Pancreas (tissue), 10 donors: ENCODE data around the gene UBR2. TPM values are rescaled to one million over a fixed set of nuclear protein-coding genes. Genes with fewer than 3 reads are reported as not detected.

Experiments
- ATAC-seq, 4 donors: fragments of 200-7000 bp; cut with Tn5 transposase; one replicate each; pipeline versions ENCODE4 v1.8.0 to v1.9.1; 2020; ENCODE audit warnings: mild to moderate bottlenecking in 4 of 4, moderate library complexity in 4 of 4
- DNase-seq, 6 donors: peaks; one replicate each; pipeline ENCODE4 v3.0.0-alpha.2; 2020
- FAIRE-seq: peaks from 2 replicates; lab custom pipeline; 2012; peaks lifted over from hg19 to GRCh38; lab: Jason Lieb, UNC
- H3K27ac ChIP-seq, 4 donors: fragments of 200-600 bp; sonication (generic); 1 replicate in 3 of 4; 2 replicates in 1 of 4; pipeline versions ENCODE4 v1.5.0 to v1.8.0; 2020
- H3K27me3 ChIP-seq, 4 donors: fragments of 200-600 bp; one replicate each; pipeline ENCODE4 v1.8.0; 2021
- H3K36me3 ChIP-seq, 3 donors: fragments of 200-600 bp; sonication (generic) in 1 of 3; one replicate each; pipeline versions ENCODE4 v1.5.0 to v1.8.0; 2020 to 2021
- H3K4me1 ChIP-seq, 3 donors: fragments of 200-600 bp; one replicate each; pipeline ENCODE4 v1.8.0; 2021
- H3K4me3 ChIP-seq, 4 donors: fragments of 200-600 bp; sonication (generic) in 2 of 4; one replicate each; pipeline versions ENCODE4 v1.5.0 to v1.8.0; 2020 to 2021
- H3K9me3 ChIP-seq, 4 donors: fragments of 200-600 bp; one replicate each; pipeline ENCODE4 v1.8.0; 2021
- CTCF ChIP-seq, 4 donors: fragments of 200-600 bp; sonication (generic) in 3 of 4; IDR thresholded peaks; one replicate each; pipeline versions ENCODE4 v1.5.0 to v1.8.0; 2021; ENCODE audit warnings: antibody characterized with exemption in 4 of 4
- WGBS, 2 donors: extraction: QIAGEN DNeasy Blood & Tissue Kit; methylation state at CpG; one replicate each; pipeline ENCODE4 v1.1.7; 2013; 5-methylcytosine and 5-hydroxymethylcytosine counted together
- intact Hi-C, 3 donors: fragments of 100-400 bp; cut with DNase I; formaldehyde crosslinking; loops; one replicate each; pipeline versions ENCODE4 v1.11.1 to v1.14.2; 2022
- polyA plus RNA-seq, 2 donors: library from polyadenylated mRNA; stranded (reverse); fragments of 200-250 nt; gene quantifications; one replicate each; pipeline ENCODE4 v1.2.3, GENCODE V29; 2013
- total RNA-seq, 6 donors: library from RNA; stranded (reverse); fragmentation: NEBNext Ultra II Directional in 4 of 6; extraction: Animal tissue kit (Norgen Biotek cat#: 25700) in 4 of 6; gene quantifications; one replicate each; pipeline versions ENCODE4 v1.2.1 to v1.2.4, GENCODE V29; 2021 to 2023
- donor health status: healthy with polysubstance abuse.
- donor health status: DM: no; HTN: no; CAD: no; lungs with moderate emphysema.
- donor health status: DM: no; HTN: no; CAD: no.
- donor health status: control.
- donor health status: control.
- donor health status: Bipolar disorder and iron deficiency.
- donor health status: DM: yes; HTN: yes; CAD: no.
- donor health status: DM: no; HTN: no; CAD: no.
- donor health status: DM: no; HTN: no; CAD: no.
- donor health status: DM: yes; HTN: yes; CAD: no.

UBR2 gene
- total and polyA plus RNA-seq, 8 donors, result 9.4 to 22.0 (median 17.9) TPM

- no peak for ATAC-seq
- H3K27me3 ChIP-seq, result no peaks in the 10 kb centered on the region
- H3K27ac ChIP-seq, result no peak overlapping the region
- no peaks in the 10 kb centered on the region for H3K36me3 ChIP-seq
- no peak for TF ChIP-seq CTCF (IDR thresholded peaks at IDR 0.05)
- FAIRE-seq, result no peak
- no peak for DNase-seq
- WGBS, 2 donors, result 43 to 66% methylated on average over 3 of the region's 3 CpGs
- H3K4me3 ChIP-seq, result no peak overlapping the region
- H3K9me3 ChIP-seq, result no peaks in the 10 kb centered on the region
- intact Hi-C loops, result no loop called here
- H3K4me1 ChIP-seq, result peaks cover 0 to 12% (median 0%) of the 10 kb centered on the region in 3 donors
Observed at GRCh38 chr6:42561986-42562385, 1.8 kb upstream of the UBR2 start.

GRCh38 chr6:42562788-42563405, 932 bp upstream of the UBR2 start:
- H3K4me1 ChIP-seq, result peaks cover 0 to 14% (median 0%) of the 10 kb centered on the region in 3 donors
- no peaks in the 10 kb centered on the region for H3K36me3 ChIP-seq
- H3K4me3 ChIP-seq, result no peak overlapping the region
- DNase-seq (peak in 1 of 6 donors; percentile 25), ATAC-seq (no peak), FAIRE-seq (no peak)
- WGBS, 2 donors, result 52 to 55% methylated on average over 6 of the region's 6 CpGs
- no peaks in the 10 kb centered on the region for H3K9me3 ChIP-seq
- intact Hi-C loops, result no loop called here
- no peaks in the 10 kb centered on the region for H3K27me3 ChIP-seq
- H3K27ac ChIP-seq, result no peak overlapping the region
- TF ChIP-seq CTCF (IDR thresholded peaks at IDR 0.05), result no peak

- H3K4me3 ChIP-seq, result peak overlapping the region; percentile 58 to 81 (median 70)
- no peak for TF ChIP-seq CTCF (IDR thresholded peaks at IDR 0.05)
- DNase-seq (no peak), FAIRE-seq (no peak), ATAC-seq (peak in 1 of 4 donors; percentile 41)
- no peaks in the 10 kb centered on the region for H3K9me3 ChIP-seq
- intact Hi-C loops, result no loop called here
- H3K27ac ChIP-seq, result peak overlapping the region; percentile 82 to 99 (median 90)
- H3K4me1 ChIP-seq, result peaks cover 0 to 22% (median 2%) of the 10 kb centered on the region in 3 donors
- WGBS, 2 donors, result 0% methylated on average over 11 of the region's 11 CpGs
- no peaks in the 10 kb centered on the region for H3K27me3 ChIP-seq
- no peaks in the 10 kb centered on the region for H3K36me3 ChIP-seq
Observed at GRCh38 chr6:42564506-42564825, 637 bp downstream of the UBR2 start.

- Histone ChIP-seq H3K36me3 (no peaks in the 10 kb centered on the region), H3K27ac (peak overlapping the region in 2 of 4 donors; percentile 82 to 99), H3K4me3 (peak overlapping the region; percentile 58 to 81 (median 70)), H3K4me1 (peaks cover 0 to 29% (median 3%) of the 10 kb centered on the region in 3 donors), H3K9me3 (no peaks in the 10 kb centered on the region), H3K27me3 (no peaks in the 10 kb centered on the region)
- ATAC-seq (no peak), FAIRE-seq (no peak), DNase-seq (no peak)
- 49 to 57% methylated on average over 15 of the region's 15 CpGs for WGBS, 2 donors
- intact Hi-C loops, result no loop called here
- TF ChIP-seq CTCF (IDR thresholded peaks at IDR 0.05), result no peak
Observed at GRCh38 chr6:42565823-42566613, 2.2 kb downstream of the UBR2 start.
